Measurements from ENCODE around the gene UCN2. TPM values are rescaled to one million over a fixed set of nuclear protein-coding genes. Genes with fewer than 3 reads are reported as not detected.

UCN2 gene
- total RNA-seq, 1 donor from 2014 or later = not detected

DNA sequence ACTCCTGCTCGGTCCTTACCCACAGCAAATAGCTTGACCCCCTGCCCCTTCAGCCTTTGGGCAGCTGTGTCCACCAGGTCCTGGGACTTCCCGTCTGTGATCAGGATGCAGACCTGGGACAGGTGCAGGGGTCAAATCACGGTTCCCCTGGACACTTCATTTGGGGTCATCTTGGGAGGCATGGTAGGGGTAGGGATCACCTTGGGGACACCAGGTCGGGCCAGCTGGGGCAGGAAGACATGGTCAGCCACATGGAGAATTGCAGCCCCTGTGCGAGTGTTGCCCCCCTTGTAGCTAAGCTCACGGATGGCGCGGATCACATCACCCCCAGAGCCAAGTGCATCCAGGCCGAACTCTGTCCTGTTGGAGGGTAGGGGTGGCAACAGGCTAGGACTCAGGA is 29.8 kb upstream of the UCN2 start:
- intact Hi-C loops (cut with DNase I) = no loop called here
- DNase-seq (ENCODE audit: missing footprints) (peak; percentile 31), ATAC-seq (no peak)

DNA sequence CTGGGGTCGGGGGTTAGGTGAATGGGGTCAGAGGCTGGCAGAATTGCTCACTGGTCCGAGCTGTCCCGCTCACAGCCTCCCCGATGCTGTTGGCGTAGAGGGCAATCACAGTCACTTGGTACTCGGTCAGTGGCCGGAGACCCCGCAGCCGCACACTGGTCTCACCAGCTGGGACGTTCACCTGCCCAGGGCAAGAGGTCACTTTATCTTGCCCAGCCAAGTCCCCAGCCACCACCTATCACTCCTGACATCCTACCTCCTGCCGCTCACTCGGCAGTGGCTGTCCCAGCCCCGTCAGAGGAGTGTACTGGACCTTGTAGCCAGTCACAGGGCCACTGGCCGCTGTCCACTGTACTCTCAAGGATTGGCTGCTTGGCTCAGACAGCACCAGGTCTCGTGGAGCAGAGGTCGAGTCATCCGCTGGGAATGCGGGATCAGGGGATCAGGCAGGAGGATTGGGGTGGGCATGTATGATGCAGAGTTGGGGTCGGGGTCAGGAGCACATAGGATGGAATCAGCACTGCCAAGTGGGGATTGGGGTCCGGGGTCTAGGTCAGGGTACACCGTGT is 29.0 kb upstream of the UCN2 start:
- ATAC-seq = no peak
- intact Hi-C loops (cut with DNase I) = no loop called here

DNA sequence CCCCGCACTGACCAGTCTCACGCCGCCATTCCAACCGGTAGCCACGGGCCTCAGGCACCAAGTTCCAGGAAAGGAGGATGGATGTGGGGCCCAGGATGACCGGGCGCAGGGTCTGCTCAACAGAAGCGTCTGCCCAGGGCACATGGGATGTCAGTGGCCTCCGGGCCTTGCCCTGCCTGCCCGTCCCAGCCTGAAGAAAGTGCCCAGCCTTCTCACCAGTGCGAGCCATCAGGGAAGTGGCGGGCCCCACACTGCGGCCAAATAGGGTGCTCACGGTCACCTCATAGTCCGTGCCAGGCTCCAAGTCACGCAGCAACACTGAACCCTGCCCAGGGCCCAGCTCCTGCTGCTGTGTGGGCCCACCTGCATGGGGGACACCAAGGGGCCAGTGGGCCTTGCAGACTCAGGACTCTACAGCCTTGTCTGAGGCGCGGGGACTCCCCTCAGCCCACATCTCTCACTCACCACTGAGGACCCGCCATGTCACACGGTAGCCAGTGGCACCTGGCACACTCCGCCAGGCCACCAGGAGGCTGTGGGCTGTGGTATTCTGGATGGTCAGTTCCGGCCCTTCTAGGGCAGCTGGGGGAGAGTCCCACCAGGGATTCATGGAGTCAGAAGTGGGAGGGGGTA is 28.4 kb upstream of the UCN2 start:
- intact Hi-C loops (cut with DNase I) = no loop called here
- DNase-seq (ENCODE audit: missing footprints) (peak; percentile 47), ATAC-seq (no peak)

More for the DNA sequence above, 29.0 kb upstream of the UCN2 start:
- DNase-seq (ENCODE audit: missing footprints) = peak; percentile 54

DNA sequence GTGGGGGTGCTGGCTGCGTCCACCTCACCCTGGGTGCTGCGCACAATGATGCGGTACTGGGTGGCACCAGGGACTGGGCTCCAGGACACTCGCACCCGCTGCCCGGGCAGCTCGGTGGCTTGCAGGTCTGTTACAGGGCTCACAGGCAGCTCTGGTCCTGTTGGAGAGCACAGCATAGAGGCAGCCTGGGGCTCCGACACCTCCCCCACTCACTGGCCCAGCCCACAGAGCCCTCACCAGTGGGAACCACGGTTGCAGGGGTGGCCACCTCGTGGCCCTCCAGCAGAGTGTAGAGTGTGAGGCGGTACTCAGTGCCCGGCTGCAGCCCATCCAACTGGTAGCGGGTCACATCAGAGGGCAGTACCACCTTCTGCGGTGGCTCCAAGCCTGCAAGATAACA is 27.9 kb upstream of the UCN2 start:
- ATAC-seq = no peak
- intact Hi-C loops (cut with DNase I) = no loop called here
- DNase-seq (ENCODE audit: missing footprints) = peak; percentile 54

DNA sequence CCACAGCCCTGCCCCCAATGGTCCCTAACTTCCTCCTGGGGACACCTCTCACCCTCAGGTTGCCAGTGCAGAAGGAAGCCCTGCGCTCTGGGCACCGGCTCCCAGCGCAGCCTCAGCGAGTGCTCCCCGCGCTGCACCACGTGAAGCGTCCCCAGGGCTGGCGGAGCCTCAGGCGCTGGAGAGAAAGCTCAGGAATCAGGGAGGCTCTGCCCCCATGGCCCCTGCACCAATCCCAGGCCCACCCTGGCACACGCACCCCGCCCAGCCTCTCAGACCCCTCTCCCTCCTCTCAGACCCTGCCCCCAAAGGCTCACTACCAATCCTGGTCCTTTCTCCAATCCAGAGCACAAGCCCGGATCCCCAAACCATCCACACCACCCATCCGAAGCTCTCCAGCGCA is 24.6 kb upstream of the UCN2 start:
- DNase-seq (ENCODE audit: missing footprints) (no peak), ATAC-seq (no peak)
- intact Hi-C loops (cut with DNase I) = no loop called here

DNA sequence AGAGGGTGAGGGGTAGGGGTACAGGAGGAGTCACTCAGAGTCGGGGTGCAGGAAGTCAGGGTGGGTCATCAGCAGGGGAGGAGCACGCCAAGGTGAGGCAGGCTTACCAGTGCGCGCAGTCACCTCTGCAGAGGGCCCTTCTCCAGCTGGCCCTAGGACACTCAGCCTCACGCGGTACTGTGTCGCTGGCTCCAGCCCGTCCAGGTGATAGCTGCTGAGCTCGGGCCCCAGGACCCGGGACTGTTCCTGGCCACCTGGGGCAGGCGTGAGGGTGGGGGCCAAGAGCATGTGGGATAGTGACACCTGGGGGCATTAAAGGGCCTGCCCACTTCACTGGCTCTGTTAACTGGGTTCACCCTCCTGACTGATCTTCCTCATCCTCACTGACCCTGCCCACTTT is 24.1 kb upstream of the UCN2 start:
- DNase-seq (ENCODE audit: missing footprints) = no peak
- intact Hi-C loops (cut with DNase I) = no loop called here
- no peak for ATAC-seq

DNA sequence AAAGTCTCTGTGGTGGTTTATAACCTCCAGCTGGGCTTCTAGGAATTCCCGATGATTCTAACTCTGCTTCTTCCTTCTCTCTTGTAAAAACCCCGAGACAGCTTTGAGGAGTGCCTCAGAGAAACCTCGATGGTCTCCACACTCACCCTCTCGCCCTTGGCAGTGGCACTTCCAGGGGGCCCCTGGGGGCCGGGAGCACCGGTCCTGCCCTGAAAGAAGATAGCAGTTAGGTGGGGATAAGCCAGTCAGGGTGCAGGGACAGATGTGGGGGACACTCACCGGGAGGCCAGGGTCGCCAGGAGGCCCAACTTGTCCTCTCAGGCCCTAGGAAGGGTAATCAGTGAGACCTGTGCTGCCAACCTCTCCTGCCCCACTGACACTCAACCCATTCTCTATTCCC is 21.8 kb upstream of the UCN2 start:
- ATAC-seq (no peak), DNase-seq (ENCODE audit: missing footprints) (no peak)
- intact Hi-C loops (cut with DNase I) = no loop called here

DNA sequence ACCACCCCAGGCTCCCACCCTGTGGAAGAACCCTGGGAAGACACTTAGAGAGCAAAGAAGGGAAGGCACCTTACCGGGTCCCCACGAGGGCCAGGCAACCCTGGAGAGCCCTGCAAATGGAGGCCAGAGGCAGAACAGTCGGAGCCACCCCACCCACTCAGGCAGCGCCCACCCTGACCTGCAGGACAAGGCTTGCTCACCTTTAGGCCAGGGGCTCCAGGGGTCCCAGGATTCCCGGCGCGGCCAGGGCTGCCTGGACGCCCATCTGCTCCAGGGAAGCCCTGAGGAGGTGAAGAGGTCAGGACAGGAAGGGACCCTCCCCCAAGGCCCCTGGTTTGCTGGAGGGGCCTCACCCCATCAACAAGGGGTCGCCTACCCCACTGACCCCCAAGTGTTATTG is 21.3 kb upstream of the UCN2 start:
- no peak for ATAC-seq
- intact Hi-C loops (cut with DNase I) = no loop called here
- no peak for DNase-seq (ENCODE audit: missing footprints)

DNA sequence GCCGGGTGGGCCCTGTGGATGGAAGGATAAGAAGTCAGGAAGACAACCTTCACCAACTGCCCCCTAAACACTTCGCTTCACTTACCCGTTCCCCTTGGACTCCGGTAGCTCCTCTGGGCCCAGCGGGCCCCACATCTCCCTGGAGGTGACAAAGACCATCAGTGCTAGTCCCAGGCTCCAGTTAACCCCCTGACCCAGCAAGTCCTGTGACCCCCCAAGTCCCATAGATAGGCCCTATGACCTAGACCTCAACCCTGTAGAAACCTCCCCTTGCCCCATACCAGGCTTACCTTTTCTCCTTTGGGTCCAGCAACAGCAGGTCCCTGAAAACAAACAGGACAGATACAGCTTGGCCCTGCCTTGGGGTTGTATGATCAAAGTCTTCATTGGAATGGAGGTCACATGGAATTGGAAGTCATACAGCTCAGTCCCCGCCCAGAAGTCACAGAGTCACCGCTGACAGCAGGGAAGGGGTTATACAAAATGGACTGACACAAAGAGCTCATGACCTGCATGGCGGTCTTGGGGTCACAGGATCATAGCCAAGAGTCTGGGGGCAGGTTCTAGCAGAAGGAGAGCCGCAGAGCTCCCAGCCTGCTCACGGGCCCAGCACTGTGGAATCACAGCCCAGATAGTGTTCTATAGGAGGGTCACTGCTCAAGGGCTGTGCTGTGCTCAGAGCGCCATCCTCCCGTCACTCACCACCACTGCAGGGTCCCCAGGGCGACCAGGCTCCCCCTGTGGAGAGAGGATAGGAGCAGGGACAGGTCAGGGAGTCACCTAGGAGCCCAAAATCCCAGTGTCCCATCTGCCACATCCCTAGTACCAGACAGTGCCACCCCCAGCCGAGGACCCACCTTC is 18.3 kb upstream of the UCN2 start:
- no peak for ATAC-seq

DNA sequence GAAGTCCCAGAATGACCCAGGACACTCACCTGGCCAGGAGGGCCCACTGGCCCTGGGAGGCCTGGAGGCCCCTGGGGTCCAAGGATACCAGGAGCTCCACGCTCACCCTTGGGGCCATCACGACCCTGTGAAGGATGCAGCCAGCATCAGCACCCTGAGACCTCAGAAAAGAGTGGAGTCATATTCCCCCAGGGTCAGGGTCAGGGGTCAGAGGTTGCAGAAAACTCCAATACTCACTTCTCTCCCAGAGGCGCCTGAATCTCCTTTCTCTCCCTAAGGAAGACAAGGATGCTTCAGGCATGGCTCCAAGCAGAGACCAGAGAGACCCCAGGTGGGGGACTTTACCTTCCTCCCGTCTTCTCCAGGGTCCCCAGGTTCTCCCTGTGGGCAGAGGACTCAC is 13.1 kb upstream of the UCN2 start:
- DNase-seq (ENCODE audit: missing footprints) = no peak
- intact Hi-C loops (cut with DNase I) = no loop called here
- ATAC-seq = no peak

More for the DNA sequence above, 18.3 kb upstream of the UCN2 start:
- intact Hi-C loops (cut with DNase I) = no loop called here
- no peak for DNase-seq (ENCODE audit: missing footprints)

DNA sequence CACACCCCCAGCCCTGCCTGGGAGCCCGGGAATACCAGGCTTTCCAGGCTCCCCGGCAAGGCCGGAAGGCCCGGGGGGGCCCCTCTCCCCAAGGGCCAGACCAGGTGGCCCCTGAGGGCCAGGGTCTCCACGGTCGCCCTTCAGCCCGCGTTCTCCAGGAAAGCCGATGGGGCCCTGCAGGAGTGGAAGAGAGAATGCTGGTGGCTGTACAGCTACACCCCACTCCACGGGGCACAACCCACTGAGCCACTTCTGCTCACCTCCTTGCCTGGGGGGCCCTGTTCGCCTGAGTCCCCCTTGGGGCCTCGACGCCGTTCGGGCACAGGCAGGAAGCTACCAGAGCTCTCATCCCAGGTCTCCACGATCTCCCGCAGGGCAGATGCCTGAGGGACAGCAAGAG is 11.8 kb upstream of the UCN2 start:
- no peak for ATAC-seq

DNA sequence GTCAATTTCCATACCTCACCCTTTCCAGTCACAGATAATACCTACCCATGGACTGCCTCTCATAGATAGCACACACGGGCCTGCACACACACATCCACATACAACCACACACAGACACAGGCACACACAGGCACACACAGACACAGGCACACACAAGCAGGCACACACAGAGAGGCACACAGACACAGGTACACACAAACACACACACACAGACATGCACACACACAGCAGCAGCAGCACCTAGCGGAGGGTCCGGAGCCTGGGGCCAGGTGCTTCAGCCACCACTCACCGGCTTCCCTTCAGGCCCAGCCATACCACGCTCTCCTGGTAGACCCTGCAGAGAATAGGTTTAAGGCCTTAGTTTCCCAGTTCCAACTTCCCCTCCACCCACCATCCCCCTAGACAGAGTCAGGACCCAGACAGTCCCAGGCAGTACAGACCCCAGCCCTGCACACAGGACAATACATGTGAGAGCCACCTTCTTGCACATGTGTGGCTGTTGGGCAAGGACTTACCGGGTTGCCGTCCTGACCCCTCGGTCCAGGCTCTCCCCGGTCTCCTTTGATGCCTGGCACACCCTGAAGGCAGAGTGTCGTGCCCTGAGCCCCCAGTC is 10.5 kb upstream of the UCN2 start:
- ATAC-seq (no peak), DNase-seq (ENCODE audit: missing footprints) (no peak)
- intact Hi-C loops (cut with DNase I) = no loop called here

More for the DNA sequence above, 11.8 kb upstream of the UCN2 start:
- intact Hi-C loops (cut with DNase I) = no loop called here
- no peak for DNase-seq (ENCODE audit: missing footprints)

DNA sequence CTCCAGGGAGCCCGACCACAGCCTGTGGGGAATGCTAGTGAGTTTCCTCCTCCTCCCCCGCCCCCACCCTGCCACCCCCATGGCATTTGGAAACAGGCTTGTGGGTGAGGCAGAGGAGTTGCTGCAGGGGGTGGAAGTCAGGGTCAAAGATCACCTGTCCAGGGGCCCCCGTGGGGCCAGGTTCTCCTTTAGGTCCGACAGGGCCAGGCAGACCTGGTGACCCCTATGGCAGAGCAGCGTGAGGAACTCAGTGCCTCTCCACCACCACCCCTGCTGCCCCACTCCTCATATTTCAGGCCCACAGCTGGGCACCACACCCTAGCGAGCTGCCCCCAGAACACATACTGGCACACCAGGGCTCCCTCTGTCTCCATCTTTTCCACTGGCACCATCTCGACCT is 8.9 kb upstream of the UCN2 start:
- DNase-seq (ENCODE audit: missing footprints) (no peak), ATAC-seq (no peak)
- intact Hi-C loops (cut with DNase I) = no loop called here

DNA sequence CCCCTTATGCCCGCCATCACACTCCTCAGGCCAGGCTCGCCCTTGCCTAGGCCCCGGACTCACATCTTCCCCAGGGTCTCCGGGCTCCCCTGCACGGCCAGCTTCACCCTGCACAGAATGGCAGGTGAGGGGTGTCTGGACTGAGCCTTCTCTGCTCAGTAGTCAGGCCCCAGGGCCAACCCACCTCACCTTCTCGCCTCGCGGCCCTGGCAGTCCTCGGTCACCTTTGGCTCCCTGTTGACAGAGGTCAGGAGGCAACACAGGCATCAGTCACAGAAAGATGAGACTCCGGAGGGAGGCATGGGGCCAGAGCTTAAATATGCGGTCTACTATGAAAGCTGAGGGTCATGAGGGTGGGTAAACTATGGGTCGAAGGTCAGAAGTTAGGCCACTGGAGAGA is 8.4 kb upstream of the UCN2 start:
- ATAC-seq = no peak
- DNase-seq (ENCODE audit: missing footprints) = no peak
- intact Hi-C loops (cut with DNase I) = no loop called here

DNA sequence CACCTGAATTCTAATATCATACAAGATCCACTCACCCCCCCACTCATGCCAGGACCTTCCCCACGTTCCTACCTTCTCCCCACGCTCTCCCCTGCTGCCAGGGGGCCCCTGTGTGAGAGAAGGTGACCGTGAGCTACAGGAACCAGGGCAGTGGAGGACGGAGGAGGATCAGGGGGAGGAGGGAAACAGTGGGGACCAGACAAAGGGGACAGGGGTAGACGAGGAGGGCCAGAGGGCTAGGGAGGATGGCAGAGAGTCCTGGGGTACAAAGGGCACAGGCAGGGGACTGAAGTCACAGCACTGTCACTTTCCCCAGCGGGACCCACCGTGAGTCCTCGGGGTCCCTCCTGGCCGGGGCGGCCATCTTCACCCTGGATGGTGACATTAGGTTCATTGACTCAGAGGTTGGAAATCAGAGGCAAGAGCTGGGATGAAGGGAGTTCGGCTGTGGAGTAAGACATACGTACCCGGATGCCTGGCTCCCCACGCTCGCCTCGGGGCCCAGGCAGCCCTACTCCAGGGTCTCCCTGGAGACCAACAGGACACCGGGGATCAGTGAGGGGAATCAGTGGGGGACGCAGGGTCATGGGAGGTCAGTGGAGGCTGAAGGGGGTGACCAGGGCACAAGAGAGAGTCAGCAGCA is 6.3 kb upstream of the UCN2 start:
- intact Hi-C loops (cut with DNase I) = no loop called here
- DNase-seq (ENCODE audit: missing footprints) (no peak), ATAC-seq (no peak)

DNA sequence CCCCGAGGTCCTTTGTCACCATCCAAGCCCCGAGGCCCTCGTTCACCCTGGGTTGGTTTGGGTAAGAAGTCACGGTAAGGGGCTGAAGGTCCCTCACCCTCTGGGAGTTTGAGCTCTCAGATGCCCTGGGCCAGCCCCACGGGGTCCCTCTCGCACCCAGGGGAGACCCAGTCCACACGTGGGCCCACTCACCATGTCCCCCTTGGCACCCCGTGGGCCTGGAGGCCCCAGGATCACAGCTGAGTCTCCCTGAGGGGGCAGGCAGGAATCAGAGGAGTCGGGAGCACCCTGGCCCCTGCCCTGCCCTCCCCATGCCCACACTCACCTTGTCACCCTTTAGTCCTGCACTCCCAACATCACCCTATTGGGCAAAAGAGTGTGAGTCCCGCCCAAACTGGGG is 5.8 kb upstream of the UCN2 start:
- ATAC-seq (no peak), DNase-seq (ENCODE audit: missing footprints) (no peak)
- intact Hi-C loops (cut with DNase I) = no loop called here

DNA sequence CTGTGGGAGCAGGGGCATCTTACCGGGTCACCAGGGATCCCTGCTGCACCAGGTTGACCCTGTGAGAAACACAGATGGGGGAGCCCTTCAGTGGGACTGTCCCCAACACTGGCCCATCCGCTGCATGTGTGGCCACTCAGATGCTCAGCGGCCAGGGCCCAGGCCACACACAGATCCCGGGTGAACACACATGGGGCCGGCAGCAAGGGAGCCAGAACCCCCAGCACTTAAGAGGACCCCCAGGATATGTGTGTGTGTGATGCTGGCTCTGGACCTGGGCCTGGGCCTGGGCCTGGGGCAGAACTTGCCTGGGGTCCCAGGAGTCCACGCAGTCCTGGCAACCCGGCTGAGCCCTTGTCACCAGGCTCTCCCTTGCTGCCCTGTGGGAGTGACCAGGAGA is 4.9 kb upstream of the UCN2 start:
- intact Hi-C loops (cut with DNase I) = no loop called here
- DNase-seq (ENCODE audit: missing footprints) = no peak

DNA sequence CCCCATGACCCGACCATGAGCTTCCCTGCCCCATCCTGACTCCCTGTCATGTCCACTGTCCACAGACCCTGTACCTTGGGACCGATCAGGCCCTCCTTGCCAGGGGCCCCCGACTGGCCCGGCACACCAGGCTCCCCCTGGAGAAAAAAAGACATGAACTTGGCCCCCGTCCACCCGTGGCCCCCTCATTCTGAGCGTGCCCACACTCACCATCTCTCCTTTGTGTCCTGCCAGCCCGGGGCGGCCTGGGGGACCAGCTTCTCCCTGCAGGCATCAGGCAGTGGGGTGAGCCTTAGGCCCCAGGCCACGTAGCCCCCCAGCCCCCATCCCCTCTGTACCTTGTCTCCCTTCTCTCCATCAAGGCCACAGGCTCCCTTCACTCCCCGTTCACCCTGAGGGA is 3.9 kb upstream of the UCN2 start:
- intact Hi-C loops (cut with DNase I) = no loop called here
- DNase-seq (ENCODE audit: missing footprints) = no peak
- ATAC-seq = no peak

More for the DNA sequence above, 4.9 kb upstream of the UCN2 start:
- no peak for ATAC-seq

DNA sequence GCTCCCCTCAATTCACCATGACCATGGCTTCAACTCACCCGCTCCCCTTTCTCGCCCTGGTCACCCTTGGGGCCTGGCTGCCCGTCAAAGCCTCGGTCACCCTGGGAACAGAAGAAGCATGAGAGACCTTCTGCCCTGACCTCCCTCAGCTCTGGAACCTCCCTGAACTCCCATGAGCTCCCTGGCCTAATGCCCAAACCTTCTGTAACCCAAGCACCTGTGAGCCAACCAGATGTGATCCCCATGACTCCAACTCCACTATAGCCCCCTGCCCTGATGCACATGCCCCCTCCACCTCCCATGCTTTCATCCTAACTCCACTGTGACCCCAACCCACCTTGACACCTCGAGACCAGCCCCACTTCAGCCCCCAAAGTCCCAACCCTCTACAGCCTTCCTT is 3.5 kb upstream of the UCN2 start:
- intact Hi-C loops (cut with DNase I) = no loop called here
- ATAC-seq = no peak
- no peak for DNase-seq (ENCODE audit: missing footprints)

Data from Right ventricle myocardium inferior (tissue), 1 donor.